Hepatocyte (in vitro differentiated cells): Measurements from ENCODE around the gene PAK1IP1. TPM values are rescaled to one million over a fixed set of nuclear protein-coding genes. Genes with fewer than 3 reads are reported as not detected.
A peak's percentile ranks its signal among the peaks of the same experiment; 100 is the strongest.
"Not testable (repeated sequence)": the region's sequence is repeated elsewhere in the genome, so short reads cannot be mapped to it uniquely, and the experiment has no call there.

Experiments used
- DNase-seq: peaks from one replicate; pipeline ENCODE4 v3.0.0-alpha.2; 2016; ENCODE audit warnings: low spot score
- H2AFZ ChIP-seq: fragments of 200-600 bp; sonication (generic); 2 replicates; pipeline ENCODE4 v1.6.0; 2016; ENCODE audit warnings: antibody characterized with exemption, mild to moderate bottlenecking
- H3K27ac ChIP-seq: fragments of 200-600 bp; sonication (generic); 2 replicates; pipeline ENCODE4 v1.5.1; 2016; ENCODE audit warnings: mild to moderate bottlenecking
- H3K27me3 ChIP-seq: fragments of 200-600 bp; sonication (generic); 2 replicates; pipeline ENCODE4 v1.6.1; 2016
- H3K36me3 ChIP-seq: fragments of 200-600 bp; sonication (generic); replicated peaks from 2 replicates; pipeline ENCODE4 v1.5.1; 2016; ENCODE audit warnings: low read depth; ENCODE audit not compliant: insufficient read depth
- H3K4me1 ChIP-seq: fragments of 200-600 bp; sonication (generic); 2 replicates; pipeline ENCODE4 v1.5.1; 2016; ENCODE audit warnings: mild to moderate bottlenecking, moderate library complexity; ENCODE audit not compliant: insufficient read depth
- H3K4me2 ChIP-seq: fragments of 200-600 bp; sonication (generic); 2 replicates; pipeline ENCODE4 v1.6.0; 2016
- H3K4me3 ChIP-seq: fragments of 200-600 bp; sonication (generic); 2 replicates; pipeline ENCODE4 v1.5.1; 2016; ENCODE audit warnings: mild to moderate bottlenecking
- H3K79me2 ChIP-seq: fragments of 200-600 bp; sonication (generic); 2 replicates; pipeline ENCODE4 v1.6.0; 2017; ENCODE audit warnings: mild to moderate bottlenecking
- H3K9me2 ChIP-seq: fragments of 200-600 bp; sonication (generic); replicated peaks from 2 replicates; pipeline ENCODE4 v1.6.0; 2017; ENCODE audit warnings: mild to moderate bottlenecking; ENCODE audit not compliant: insufficient read depth
- H3K9me3 ChIP-seq: fragments of 200-600 bp; sonication (generic); 2 replicates; pipeline ENCODE4 v1.5.1; 2016; ENCODE audit warnings: low read depth, mild to moderate bottlenecking
- H4K20me1 ChIP-seq: fragments of 200-600 bp; sonication (generic); 2 replicates; pipeline ENCODE4 v1.6.0; 2016; ENCODE audit warnings: mild to moderate bottlenecking; ENCODE audit not compliant: insufficient read depth, poor library complexity, severe bottlenecking
- CTCF ChIP-seq: fragments of 200-600 bp; sonication (generic); IDR thresholded peaks from 2 replicates; pipeline ENCODE4 v1.5.1; 2016; ENCODE audit warnings: antibody characterized with exemption, mild to moderate bottlenecking; ENCODE audit not compliant: poor library complexity
- EZH2 ChIP-seq: fragments of 200-600 bp; sonication (generic); IDR thresholded peaks from 2 replicates; pipeline ENCODE4 v1.6.1; 2016; ENCODE audit warnings: antibody characterized with exemption, mild to moderate bottlenecking, borderline replicate concordance
- EZH2phosphoT487 ChIP-seq: fragments of 200-600 bp; sonication (generic); IDR thresholded peaks from one replicate; pipeline ENCODE4 v1.6.1; 2018; ENCODE audit warnings: antibody characterized with exemption, mild to moderate bottlenecking, low read depth, moderate library complexity; ENCODE audit not compliant: unreplicated experiment, severe bottlenecking
- WGBS: methylation state at CpG from one replicate; pipeline ENCODE4 v1.1.6; 2016; ENCODE audit warnings: low lambda C conversion rate; ENCODE audit errors: missing lambda C conversion rate; 5-methylcytosine and 5-hydroxymethylcytosine counted together
- polyA plus RNA-seq: library from polyadenylated mRNA; unstranded; fragments of >200 nt; fragmentation: Nextera tagmentation; extraction: Ambion mirVana; gene quantifications from 2 replicates; pipeline ENCODE4 v1.2.1, GENCODE V29; 2016
- total RNA-seq: library from RNA; depleted of rRNA; stranded (reverse); fragments of >200 nt; gene quantifications from 2 replicates; pipeline ENCODE4 v1.2.3, GENCODE V29; 2014

Gene PAK1IP1
- total and polyA plus RNA-seq, 2 experiments from 2014 or later: 14.0 to 15.7 TPM

- Histone ChIP-seq H3K4me1 (no peaks in the 10 kb centered on the region), H3K9me3 (no peaks in the 10 kb centered on the region), H3K9me2 (no peaks in the 10 kb centered on the region), H3K79me2 (peaks cover 7% of the 10 kb centered on the region), H3K27ac (peak overlapping the region; percentile 48), H3K27me3 (no peaks in the 10 kb centered on the region), H3K36me3 (no peaks in the 10 kb centered on the region), H4K20me1 (no peaks in the 10 kb centered on the region), H3K4me2 (no peak overlapping the region), H2AFZ (no peak overlapping the region), H3K4me3 (no peak overlapping the region)
- TF ChIP-seq EZH2 (no peak), EZH2phosphoT487 (no peak), CTCF (no peak)
- WGBS: 95% methylated on average over 3 of the region's 3 CpGs
- no peak for DNase-seq
These were observed 39.1 kb downstream of the PAK1IP1 start for GRCh38 chr6:10733863-10734262.

GRCh38 chr6:10736731-10737130 is 42.0 kb downstream of the PAK1IP1 start:
- WGBS: 92% methylated on average over 2 of the region's 2 CpGs
- Histone ChIP-seq H3K9me2 (no peaks in the 10 kb centered on the region), H3K4me2 (no peak overlapping the region), H3K4me3 (no peak overlapping the region), H3K27ac (no peak overlapping the region), H3K9me3 (no peaks in the 10 kb centered on the region), H3K4me1 (no peaks in the 10 kb centered on the region), H2AFZ (no peak overlapping the region), H3K79me2 (peaks cover 7% of the 10 kb centered on the region), H4K20me1 (no peaks in the 10 kb centered on the region), H3K36me3 (no peaks in the 10 kb centered on the region), H3K27me3 (no peaks in the 10 kb centered on the region)
- DNase-seq: no peak
- no peak for TF ChIP-seq EZH2
- TF ChIP-seq EZH2phosphoT487: no peak
- TF ChIP-seq CTCF: no peak

- Histone ChIP-seq H2AFZ (no peak overlapping the region), H3K27ac (no peak overlapping the region), H3K27me3 (no peaks in the 10 kb centered on the region), H3K4me3 (no peak overlapping the region), H3K4me1 (no peaks in the 10 kb centered on the region), H3K36me3 (no peaks in the 10 kb centered on the region), H4K20me1 (no peaks in the 10 kb centered on the region), H3K79me2 (peaks cover 7% of the 10 kb centered on the region), H3K9me2 (no peaks in the 10 kb centered on the region), H3K4me2 (no peak overlapping the region), H3K9me3 (no peaks in the 10 kb centered on the region)
- no peak for DNase-seq
- TF ChIP-seq EZH2phosphoT487 (no peak), CTCF (no peak), EZH2 (no peak)
These were observed 45.3 kb downstream of the PAK1IP1 start for GRCh38 chr6:10740061-10740460.

- H3K36me3 ChIP-seq, H3K4me3 ChIP-seq, DNase-seq, H3K27ac ChIP-seq, H4K20me1 ChIP-seq, H3K4me1 ChIP-seq, H2AFZ ChIP-seq, H3K27me3 ChIP-seq, H3K9me3 ChIP-seq, H3K9me2 ChIP-seq, H3K79me2 ChIP-seq, H3K4me2 ChIP-seq: not testable (repeated sequence)
- WGBS: 98% methylated on average over 4 of the region's 4 CpGs
These were observed 46.9 kb downstream of the PAK1IP1 start for GRCh38 chr6:10741643-10742042.
